Endothelial cell of umbilical vein (primary cell): ENCODE data around the gene SPRED1.

ENCODE experiments used
- EZH2 ChIP-seq: IDR thresholded peaks from 2 replicates; pipeline ENCODE4 v1.6.1; 2012; ENCODE audit warnings: borderline replicate concordance, low read depth, mild to moderate bottlenecking, moderate library complexity, low read length, inconsistent platforms; ENCODE audit not compliant: severe bottlenecking
- FOS ChIP-seq: IDR thresholded peaks from 2 replicates; pipeline ENCODE4 v1.6.1; 2011; ENCODE audit warnings: mild to moderate bottlenecking, low read length, moderate library complexity, borderline replicate concordance; ENCODE audit not compliant: insufficient read depth
- JUN ChIP-seq: IDR thresholded peaks from 2 replicates; pipeline ENCODE4 v1.6.1; 2011; ENCODE audit warnings: borderline replicate concordance, low read depth; ENCODE audit not compliant: insufficient read length, insufficient read depth
- MYC ChIP-seq: IDR thresholded peaks from one replicate; pipeline ENCODE4 v1.6.1; 2011; ENCODE audit warnings: mild to moderate bottlenecking, low read depth, low read length
- POLR2AphosphoS5 ChIP-seq: IDR thresholded peaks from 2 replicates; pipeline ENCODE4 v1.6.1; 2012; ENCODE audit warnings: low read depth, mild to moderate bottlenecking, control low read depth, low read length, moderate library complexity; ENCODE audit not compliant: insufficient read depth
- TF ChIP-seq, protein P1 (sequence below), 2 donors: IDR thresholded peaks; 1 replicate in 1 of 2; 2 replicates in 1 of 2; pipeline ENCODE4 v1.5.1; 2011; ENCODE audit warnings: low read length in 2 of 2, mild to moderate bottlenecking in 2 of 2, moderate library complexity in 2 of 2, control low read depth in 1 of 2, inconsistent platforms in 1 of 2, low read depth in 1 of 2; ENCODE audit not compliant: insufficient read depth in 1 of 2; ENCODE audit errors: extremely low read depth in 1 of 2

DNA sequence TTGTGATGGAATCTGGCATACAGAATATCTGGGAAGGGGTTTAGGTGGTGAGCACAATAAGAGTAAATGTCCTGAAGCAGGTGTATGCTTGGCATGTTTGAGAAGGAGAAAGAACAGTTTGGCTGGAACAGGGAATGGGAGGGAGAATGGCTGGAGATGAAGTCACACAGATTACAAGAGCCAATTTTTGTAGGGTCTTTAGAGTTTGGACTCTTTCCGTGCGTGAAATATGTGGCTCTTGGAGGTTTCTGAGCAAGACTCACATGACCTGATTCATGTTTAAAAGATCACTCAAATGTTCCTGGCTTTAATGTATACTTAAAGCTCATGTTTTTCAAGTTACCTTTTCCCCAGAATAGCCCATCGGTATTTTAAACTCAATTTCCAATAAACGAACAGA is 32.8 kb downstream of the SPRED1 start:
- TF ChIP-seq EZH2: no peak
- no peak for TF ChIP-seq JUN
- no peak for TF ChIP-seq MYC
- TF ChIP-seq, protein P1, sequence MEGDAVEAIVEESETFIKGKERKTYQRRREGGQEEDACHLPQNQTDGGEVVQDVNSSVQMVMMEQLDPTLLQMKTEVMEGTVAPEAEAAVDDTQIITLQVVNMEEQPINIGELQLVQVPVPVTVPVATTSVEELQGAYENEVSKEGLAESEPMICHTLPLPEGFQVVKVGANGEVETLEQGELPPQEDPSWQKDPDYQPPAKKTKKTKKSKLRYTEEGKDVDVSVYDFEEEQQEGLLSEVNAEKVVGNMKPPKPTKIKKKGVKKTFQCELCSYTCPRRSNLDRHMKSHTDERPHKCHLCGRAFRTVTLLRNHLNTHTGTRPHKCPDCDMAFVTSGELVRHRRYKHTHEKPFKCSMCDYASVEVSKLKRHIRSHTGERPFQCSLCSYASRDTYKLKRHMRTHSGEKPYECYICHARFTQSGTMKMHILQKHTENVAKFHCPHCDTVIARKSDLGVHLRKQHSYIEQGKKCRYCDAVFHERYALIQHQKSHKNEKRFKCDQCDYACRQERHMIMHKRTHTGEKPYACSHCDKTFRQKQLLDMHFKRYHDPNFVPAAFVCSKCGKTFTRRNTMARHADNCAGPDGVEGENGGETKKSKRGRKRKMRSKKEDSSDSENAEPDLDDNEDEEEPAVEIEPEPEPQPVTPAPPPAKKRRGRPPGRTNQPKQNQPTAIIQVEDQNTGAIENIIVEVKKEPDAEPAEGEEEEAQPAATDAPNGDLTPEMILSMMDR (IDR thresholded peaks at IDR 0.05; ENCODE audit: extremely low read depth in 1 of 2, insufficient read depth in 1 of 2, low read depth in 1 of 2, low read length in 2 of 2): no peak
- TF ChIP-seq POLR2AphosphoS5: no peak
- TF ChIP-seq FOS: no peak
